ENCODE measurements around the gene LAMA3.
A peak's percentile ranks its signal among the peaks of the same experiment; 100 is the strongest.

The LAMA3 gene

DNA sequence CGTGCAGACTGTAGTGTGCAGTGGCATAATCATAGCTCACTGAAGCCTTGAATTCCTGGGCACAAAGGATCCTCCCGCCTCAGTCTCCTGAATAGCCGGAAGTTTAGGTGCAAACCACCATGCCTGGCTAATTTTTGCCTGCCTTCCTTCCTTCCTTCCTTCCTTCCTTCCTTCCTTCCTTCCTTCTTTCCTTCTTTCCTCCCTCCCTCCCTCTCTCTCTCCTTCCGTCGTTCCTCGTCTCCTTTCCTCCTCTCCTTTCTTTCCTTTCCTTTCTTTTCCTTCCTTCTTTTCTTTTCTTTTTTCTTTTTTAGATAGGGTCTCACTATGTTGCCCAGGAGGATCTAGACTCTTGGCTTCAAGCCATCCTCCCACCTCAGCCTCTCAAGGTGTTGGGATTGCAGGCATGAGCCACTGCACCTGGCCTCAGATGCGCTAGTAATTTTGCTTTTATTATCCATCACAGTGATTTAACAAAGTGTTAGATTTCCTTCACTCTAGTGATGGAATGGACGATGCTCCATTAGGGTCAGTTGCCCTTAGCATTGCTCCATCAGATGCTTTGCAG, 20.0 kb upstream of the LAMA3 start:
- no peak for DNase-seq

- DNase-seq = no peak
Observed at GRCh38 chr18:23669804-23670405, 19.3 kb upstream of the LAMA3 start.

- DNase-seq = no peak
Observed at GRCh38 chr18:23671564-23671963, 17.7 kb upstream of the LAMA3 start.

- DNase-seq = no peak
Observed at GRCh38 chr18:23673725-23674124, 15.5 kb upstream of the LAMA3 start.

GRCh38 chr18:23675236-23675635, 14.0 kb upstream of the LAMA3 start:
- no peak for DNase-seq

DNA sequence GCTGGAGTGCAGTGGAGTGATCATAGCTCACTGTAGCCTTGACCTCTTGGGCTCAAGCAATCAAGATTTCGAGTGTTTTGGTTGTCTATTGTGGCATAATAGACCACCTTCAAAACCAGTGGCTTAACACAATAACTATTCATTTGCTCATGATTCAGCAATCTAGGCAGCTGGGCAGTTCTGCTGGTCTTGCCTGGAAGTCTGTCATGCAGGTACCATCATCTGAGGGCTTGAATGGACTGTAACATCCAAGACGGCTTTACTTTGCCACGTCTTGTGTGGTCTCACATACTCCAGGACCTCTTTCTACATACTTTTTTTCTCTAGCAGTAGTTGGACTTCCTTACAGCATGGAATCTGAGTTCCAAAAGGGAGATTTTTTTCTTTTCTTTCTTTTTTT, 13.4 kb upstream of the LAMA3 start:
- DNase-seq = no peak

- DNase-seq = no peak
Observed at GRCh38 chr18:23682045-23682444, 7.2 kb upstream of the LAMA3 start.

- DNase-seq = no peak
Observed at GRCh38 chr18:23682472-23682871, 6.8 kb upstream of the LAMA3 start.

GRCh38 chr18:23683155-23683554, 6.1 kb upstream of the LAMA3 start:
- no peak for DNase-seq

DNA sequence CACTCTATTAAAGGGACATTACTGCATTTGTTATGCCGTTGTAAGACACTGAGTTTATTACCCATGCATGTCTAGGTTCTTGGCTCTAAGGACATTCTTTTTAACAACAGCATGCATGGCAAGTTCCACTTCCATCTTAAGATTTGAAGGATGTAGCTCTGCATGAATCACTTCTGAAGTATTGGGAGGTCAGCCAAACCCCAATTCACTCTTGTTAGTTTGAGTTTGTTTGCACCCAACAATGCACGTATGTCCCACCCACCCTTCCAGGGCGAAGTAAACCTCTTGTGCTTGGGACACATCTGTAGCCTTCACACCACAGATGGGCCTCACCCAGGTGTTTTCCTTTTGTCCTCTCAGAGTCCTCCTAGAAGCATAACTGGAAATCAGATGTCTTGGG, 5.6 kb upstream of the LAMA3 start:
- DNase-seq = no peak

DNA sequence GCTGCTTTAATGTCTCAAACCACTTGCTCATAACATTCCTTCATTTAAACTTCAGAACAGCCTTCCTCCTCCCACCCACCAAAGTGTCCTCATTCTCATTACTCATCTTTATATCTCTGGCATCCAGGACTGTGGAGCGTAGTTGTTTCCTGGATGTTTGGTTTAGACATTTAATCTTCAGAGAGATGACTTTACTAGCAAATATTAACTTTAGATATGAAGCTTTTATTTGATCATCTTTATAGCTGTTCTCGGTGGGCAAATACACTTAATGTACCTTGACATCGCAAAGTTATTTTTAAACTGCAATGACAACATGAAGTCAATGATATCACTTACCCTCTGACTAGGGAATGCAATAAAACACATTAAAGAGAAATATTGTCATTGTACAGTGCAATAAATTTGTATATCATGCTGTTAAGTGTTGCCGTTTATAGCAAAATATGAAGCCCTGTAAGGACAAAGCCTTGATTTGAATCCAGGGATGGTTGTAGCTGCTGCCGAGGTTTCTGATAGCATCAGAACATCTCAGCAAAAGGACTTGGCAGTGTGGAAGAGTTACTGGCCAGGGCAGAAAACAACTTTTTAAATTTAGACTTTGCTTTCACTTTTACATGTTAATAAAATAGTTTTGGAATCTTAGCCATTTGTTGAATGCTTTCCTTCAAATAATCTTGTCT, 4.6 kb upstream of the LAMA3 start:
- DNase-seq = no peak

GRCh38 chr18:23688528-23688927, 725 bp upstream of the LAMA3 start:
- no peak for DNase-seq

- DNase-seq = peak; percentile 32
Observed at GRCh38 chr18:23689616-23690504, 607 bp downstream of the LAMA3 start.

GRCh38 chr18:23690505-23691068, 1.3 kb downstream of the LAMA3 start:
- no peak for DNase-seq

DNA sequence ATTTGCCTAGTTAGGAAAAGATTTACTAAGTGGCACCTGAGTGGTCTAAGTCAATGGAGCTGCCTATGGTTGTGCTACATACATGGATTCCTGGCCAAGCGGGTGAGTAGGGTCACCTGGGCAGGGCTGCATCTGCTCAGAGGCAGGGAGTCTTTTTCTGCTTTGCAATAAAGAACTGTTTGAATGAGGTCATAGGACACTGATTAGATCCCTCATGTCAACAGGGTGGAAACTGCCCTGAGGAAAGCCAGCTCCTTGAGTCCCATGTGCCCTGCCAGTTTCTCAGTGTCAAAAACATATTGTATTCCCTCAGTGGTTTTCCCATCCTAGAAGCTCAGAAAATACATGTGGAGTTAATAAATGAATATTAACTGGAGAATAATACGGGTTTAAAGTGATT, 4.6 kb downstream of the LAMA3 start:
- no peak for DNase-seq

DNA sequence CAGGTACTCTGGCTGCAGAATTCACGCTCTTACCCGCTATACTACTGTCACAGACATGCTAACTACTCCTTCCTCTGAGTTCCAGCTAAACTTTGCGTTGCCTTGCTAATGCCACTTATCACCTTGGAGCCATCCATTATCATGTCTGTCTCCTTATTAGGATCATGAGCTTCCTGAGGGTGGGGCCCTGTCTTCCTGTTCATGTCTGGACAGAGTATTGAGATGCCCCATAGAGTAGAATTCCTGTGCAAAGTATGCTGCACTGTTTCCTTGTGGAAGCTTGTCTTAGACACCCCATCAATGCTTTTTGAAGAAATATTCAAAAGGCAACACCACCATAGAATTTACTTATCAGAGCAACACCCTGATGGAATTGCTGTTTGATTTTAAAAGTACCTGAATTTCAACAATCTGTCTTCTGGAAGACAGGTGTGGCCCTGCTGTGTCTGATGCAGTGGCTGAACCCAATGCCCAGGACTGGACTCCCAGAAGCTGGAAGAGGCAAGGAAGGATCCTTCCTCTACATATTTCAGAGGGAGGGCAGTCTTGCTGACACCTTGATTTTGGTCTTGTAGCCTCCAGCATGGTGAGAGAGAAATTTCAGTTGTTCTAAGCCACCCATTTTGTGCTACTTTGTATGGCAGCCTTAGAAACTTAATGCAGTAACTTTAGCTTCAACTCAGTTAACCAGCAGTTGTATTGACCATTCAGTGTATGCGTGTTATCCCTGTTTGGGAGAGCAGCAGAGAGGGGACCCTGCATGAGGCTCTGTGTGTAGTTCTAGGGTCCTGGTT, 5.6 kb downstream of the LAMA3 start:
- no peak for DNase-seq

GRCh38 chr18:23701017-23701416, 11.8 kb downstream of the LAMA3 start:
- DNase-seq = no peak

DNA sequence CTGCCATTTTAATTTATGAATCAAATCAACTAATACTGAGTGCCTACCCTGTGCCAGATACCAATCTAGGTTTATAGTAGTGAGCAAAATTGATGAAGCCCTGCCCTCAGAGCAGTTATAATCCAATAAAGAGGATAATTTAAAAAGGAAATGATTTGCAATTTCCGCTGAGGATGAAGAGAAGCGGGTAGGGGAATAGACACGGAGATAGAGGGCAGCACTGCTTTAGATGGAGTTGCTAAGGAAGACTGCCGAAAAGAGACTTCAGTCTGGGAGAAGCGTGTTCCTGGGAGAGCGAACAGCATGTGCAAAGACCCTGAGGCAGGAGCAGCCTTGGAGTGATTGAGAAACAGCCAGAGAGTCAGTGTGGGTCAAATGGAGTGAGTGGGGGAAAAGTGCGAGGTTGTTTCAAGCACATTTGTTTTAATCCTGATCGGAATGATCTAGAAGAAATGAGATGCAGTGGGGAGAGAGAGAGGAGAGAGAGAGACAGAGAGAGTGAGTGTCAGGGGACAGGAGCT, 12.4 kb downstream of the LAMA3 start:
- no peak for DNase-seq

- no peak for DNase-seq
Observed at GRCh38 chr18:23702606-23703005, 13.4 kb downstream of the LAMA3 start.

GRCh38 chr18:23703057-23703986, 14.1 kb downstream of the LAMA3 start:
- peak; percentile 12 for DNase-seq

DNA sequence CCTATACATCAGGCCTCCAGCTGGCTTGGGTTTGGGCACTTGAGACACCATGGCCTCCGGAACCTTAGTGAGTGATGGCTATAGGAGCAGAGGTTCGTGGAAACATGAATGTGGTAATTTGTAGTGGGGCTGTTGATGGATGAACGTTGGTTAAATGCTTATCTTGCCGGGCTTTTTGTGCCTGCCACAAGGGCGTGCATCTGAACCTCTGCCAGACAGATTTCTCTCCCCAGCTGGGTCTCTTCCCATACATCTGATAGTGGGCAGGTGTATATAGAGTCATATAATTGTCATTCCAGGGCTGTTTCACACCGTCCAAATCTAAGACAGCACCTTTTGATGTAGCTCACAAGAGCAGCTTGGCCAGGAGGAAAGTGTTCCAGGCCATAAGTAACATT, 14.7 kb downstream of the LAMA3 start:
- no peak for DNase-seq

Measured in stimulated activated CD4-positive, alpha-beta T cell treated with anti-CD3 and anti-CD28 coated beads, Interleukin-15, amount 100 ng/mL, for 24 hours (primary cell).